Measurements from ENCODE around the gene SLC39A9.

GRCh38 chr14:69468949-69469348 lies 70.5 kb downstream of the SLC39A9 start:
- TF ChIP-seq CTCF (IDR thresholded peaks at IDR 0.05) = no peak
- TF ChIP-seq POLR2A (IDR thresholded peaks at IDR 0.05; ENCODE audit: low read depth) = no peak
